Measurements from ENCODE around the gene GEMIN8.
A peak's percentile ranks its signal among the peaks of the same experiment; 100 is the strongest.

Gene GEMIN8

DNA sequence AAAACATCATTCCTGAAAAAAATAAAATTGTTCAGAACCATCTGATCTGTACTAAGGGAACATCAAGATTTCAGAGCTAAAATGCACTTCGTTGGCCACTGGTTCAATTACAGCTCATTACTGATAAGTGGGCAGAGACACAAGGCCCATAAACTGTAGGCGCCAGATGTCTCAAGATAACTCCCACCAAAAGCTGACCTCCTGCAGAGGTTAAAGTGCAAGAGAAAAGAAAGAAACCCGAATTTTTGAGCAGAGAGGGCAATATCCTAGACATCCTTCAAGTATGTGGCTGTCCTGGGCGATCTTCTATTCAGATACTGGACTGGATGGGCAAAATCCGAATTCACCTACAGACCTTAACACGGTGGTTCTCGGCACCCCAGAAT is 660 bp downstream of the GEMIN8 start:
- H3K27ac Mint-ChIP-seq: peak overlapping the region; percentile 97
- peak overlapping the region; percentile 88 for H3K4me3 Mint-ChIP-seq
- peaks cover 23% of the 10 kb centered on the region for H3K4me1 Mint-ChIP-seq
- peaks cover 16% of the 10 kb centered on the region for H3K36me3 Mint-ChIP-seq
- ATAC-seq (no peak), DNase-seq (ENCODE audit: low spot score in 2 of 2) (no peak)
- no peaks in the 10 kb centered on the region for H3K9me3 Mint-ChIP-seq

DNA sequence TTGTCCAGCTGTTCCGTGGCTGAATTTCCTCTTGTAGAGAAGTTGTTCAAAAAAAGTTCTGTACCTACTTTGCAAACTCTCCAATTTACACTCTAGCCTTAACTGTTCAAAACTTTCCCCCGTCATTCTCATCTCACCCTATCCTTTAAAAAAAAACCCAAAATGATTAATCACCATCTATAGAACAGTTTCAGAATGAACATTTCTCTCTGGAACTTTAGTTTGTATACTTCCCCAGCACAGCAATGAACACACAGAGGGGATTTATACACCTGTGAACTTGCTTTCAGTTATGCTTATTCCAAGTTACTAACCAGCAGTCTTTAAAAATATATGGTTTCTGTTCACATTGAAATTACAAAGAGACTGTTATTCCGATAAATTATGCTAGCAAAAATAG is 1.2 kb downstream of the GEMIN8 start:
- H3K9me3 Mint-ChIP-seq: no peaks in the 10 kb centered on the region
- peak overlapping the region; percentile 97 for H3K27ac Mint-ChIP-seq
- peak overlapping the region; percentile 88 for H3K4me3 Mint-ChIP-seq
- H3K4me1 Mint-ChIP-seq: peaks cover 23% of the 10 kb centered on the region
- DNase-seq (ENCODE audit: low spot score in 2 of 2) (no peak), ATAC-seq (peak; percentile 59)
- peaks cover 16% of the 10 kb centered on the region for H3K36me3 Mint-ChIP-seq

GRCh38 chrX:14027511-14028019 is 2.1 kb downstream of the GEMIN8 start:
- peaks cover 23% of the 10 kb centered on the region for H3K4me1 Mint-ChIP-seq
- H3K4me3 Mint-ChIP-seq: peak overlapping the region; percentile 88
- H3K9me3 Mint-ChIP-seq: no peaks in the 10 kb centered on the region
- ATAC-seq (peak; percentile 73), DNase-seq (ENCODE audit: low spot score in 2 of 2) (no peak)
- H3K27ac Mint-ChIP-seq: peak overlapping the region; percentile 97
- H3K36me3 Mint-ChIP-seq: peaks cover 16% of the 10 kb centered on the region

DNA sequence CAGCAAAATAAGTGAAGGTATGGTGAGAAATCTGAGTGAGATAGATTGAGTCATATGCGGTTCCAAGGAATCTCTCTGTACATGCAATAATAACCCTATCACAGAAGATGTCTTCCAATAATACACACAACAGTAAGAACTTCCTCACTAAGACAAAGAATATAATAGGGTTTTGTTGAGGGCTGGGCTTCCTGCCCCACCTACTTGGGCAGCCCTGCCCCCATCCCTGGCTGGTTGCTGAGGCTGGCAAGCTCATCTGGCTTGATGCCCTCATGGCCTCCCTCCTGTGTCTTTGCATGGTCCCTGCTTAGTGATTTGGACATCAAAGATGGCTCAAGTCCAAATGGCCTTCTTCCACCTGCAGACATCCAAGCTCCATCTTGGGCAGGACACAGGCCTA is 2.7 kb downstream of the GEMIN8 start:
- Mint-ChIP-seq H3K27ac (no peak overlapping the region), H3K4me1 (peaks cover 23% of the 10 kb centered on the region), H3K4me3 (no peak overlapping the region), H3K9me3 (no peaks in the 10 kb centered on the region), H3K36me3 (peaks cover 16% of the 10 kb centered on the region)
- no peak for DNase-seq (ENCODE audit: low spot score in 2 of 2)
- ATAC-seq: no peak

GRCh38 chrX:14026121-14026520 is 3.6 kb downstream of the GEMIN8 start:
- Mint-ChIP-seq H3K4me3 (no peak overlapping the region), H3K9me3 (no peaks in the 10 kb centered on the region), H3K27ac (no peak overlapping the region), H3K36me3 (peaks cover 16% of the 10 kb centered on the region), H3K4me1 (peaks cover 23% of the 10 kb centered on the region)
- ATAC-seq (no peak), DNase-seq (ENCODE audit: low spot score in 2 of 2) (no peak)

DNA sequence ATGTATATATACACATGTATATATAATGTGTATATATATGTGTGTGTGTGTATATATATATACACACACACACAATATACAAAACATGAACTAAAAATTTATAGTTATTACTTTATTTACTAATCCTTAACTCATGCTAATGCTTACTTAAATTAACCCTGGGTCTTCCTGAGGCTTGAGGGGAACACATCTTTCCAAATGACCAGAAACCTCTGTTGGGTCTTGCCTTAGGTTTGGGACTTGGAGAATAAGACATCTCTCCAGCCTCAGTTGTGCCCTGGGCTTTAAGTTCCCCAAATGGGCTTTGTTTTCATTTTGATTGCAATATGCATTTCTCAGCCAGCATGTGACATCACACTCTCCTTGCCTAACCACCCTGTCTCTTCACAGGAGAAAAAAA is 7.7 kb downstream of the GEMIN8 start:
- H3K27ac Mint-ChIP-seq: no peak overlapping the region
- no peak for ATAC-seq
- H3K9me3 Mint-ChIP-seq: no peaks in the 10 kb centered on the region

DNA sequence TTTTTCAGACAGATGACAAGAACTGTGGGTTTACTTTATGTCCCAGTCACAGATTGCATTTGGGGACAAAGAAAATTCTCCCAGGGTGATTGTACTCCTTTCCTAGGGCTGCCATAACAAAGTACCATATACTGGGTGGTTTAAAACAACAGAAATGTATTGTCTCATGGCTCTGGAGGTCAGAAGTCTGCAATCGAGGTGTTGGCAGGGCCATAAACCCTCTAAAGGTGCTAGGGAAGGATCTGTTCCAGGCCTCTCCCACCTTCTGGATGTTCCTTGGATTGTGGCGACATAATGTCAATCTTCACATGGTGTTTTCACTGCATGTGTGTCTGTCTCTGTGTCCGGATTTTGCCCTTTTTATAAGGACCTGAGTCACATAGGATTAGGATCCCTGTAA is 12.3 kb downstream of the GEMIN8 start:
- Mint-ChIP-seq H3K4me1 (peaks cover 9% of the 10 kb centered on the region), H3K9me3 (no peaks in the 10 kb centered on the region), H3K27ac (no peak overlapping the region), H3K4me3 (no peak overlapping the region), H3K36me3 (peaks cover 22% of the 10 kb centered on the region)
- no peak for ATAC-seq
- DNase-seq (ENCODE audit: low spot score in 2 of 2): no peak

More for the DNA sequence above, 7.7 kb downstream of the GEMIN8 start:
- H3K36me3 Mint-ChIP-seq: peaks cover 17% of the 10 kb centered on the region
- DNase-seq (ENCODE audit: low spot score in 2 of 2): no peak
- no peak overlapping the region for H3K4me3 Mint-ChIP-seq
- H3K4me1 Mint-ChIP-seq: peaks cover 5% of the 10 kb centered on the region

GRCh38 chrX:14015941-14016340 is 13.8 kb downstream of the GEMIN8 start:
- no peak for DNase-seq (ENCODE audit: low spot score in 2 of 2)
- H3K27ac Mint-ChIP-seq: no peak overlapping the region
- no peaks in the 10 kb centered on the region for H3K9me3 Mint-ChIP-seq
- H3K36me3 Mint-ChIP-seq: peaks cover 22% of the 10 kb centered on the region
- no peak overlapping the region for H3K4me3 Mint-ChIP-seq
- peaks cover 9% of the 10 kb centered on the region for H3K4me1 Mint-ChIP-seq
- ATAC-seq: no peak

DNA sequence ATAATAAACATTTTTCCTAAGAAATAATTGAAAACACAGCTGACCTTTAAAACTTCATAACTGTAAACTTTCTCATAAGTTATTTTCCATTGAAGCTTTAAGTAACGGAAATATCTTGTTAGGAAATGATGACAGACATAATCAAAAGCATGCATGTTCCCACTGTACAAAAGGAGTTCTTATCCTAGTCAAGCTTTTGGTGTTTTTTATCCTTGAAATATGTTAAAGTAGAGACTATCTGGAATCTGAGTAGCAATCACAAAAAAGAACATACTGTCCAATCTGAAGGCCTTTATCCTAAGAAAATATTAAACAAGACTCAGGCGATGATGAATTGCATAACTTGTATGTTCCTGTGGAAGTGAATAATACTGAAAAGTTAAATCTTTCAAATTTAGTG is 14.4 kb downstream of the GEMIN8 start:
- Mint-ChIP-seq H3K27ac (no peak overlapping the region), H3K4me3 (no peak overlapping the region), H3K4me1 (peaks cover 9% of the 10 kb centered on the region), H3K9me3 (no peaks in the 10 kb centered on the region), H3K36me3 (peaks cover 22% of the 10 kb centered on the region)
- ATAC-seq: no peak
- no peak for DNase-seq (ENCODE audit: low spot score in 2 of 2)

DNA sequence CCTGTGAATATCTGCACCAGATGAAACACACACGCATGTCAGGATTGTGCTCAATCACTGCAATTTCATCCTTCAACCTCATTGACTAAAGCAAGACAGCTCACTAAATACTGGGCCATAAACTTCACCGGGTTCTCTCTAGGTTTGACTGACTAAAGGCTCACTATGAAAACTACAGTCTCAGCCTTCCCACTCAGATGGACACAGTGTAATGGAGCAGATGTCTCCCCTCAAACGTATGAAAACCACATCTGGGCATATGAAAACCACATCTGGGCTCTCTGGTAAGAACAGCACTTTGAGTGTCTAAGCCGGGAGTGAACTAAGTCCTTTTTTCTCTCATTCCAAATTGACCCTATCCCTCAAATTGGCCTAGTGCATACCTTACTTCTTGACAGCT is 15.2 kb downstream of the GEMIN8 start:
- Mint-ChIP-seq H3K4me3 (no peak overlapping the region), H3K27ac (no peak overlapping the region), H3K9me3 (no peaks in the 10 kb centered on the region), H3K36me3 (peaks cover 22% of the 10 kb centered on the region), H3K4me1 (peaks cover 9% of the 10 kb centered on the region)
- ATAC-seq: peak; percentile 26
- DNase-seq (ENCODE audit: low spot score in 2 of 2): no peak

DNA sequence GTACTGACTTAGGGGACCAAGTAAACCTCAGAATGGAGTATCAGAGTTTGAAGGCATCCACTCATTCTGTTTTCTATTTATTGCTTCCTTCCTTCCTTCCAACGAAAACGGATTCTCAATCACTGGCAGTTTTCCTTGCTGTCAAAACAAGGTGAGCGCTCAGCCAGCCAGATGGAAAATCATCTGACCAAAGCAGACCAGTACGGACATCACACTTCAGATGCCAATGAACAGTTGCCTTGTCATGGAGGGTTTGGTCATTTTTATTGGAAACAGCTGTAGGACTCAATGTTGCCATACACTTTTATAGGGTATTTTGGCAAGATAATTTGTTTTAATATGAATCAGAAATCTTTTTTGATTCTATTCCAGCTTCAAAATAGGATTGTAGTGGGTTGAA is 16.6 kb downstream of the GEMIN8 start:
- H3K9me3 Mint-ChIP-seq: no peaks in the 10 kb centered on the region
- ATAC-seq (no peak), DNase-seq (ENCODE audit: low spot score in 2 of 2) (no peak)
- H3K4me3 Mint-ChIP-seq: no peak overlapping the region
- H3K27ac Mint-ChIP-seq: no peak overlapping the region
- H3K36me3 Mint-ChIP-seq: peaks cover 15% of the 10 kb centered on the region
- H3K4me1 Mint-ChIP-seq: peaks cover 9% of the 10 kb centered on the region

DNA sequence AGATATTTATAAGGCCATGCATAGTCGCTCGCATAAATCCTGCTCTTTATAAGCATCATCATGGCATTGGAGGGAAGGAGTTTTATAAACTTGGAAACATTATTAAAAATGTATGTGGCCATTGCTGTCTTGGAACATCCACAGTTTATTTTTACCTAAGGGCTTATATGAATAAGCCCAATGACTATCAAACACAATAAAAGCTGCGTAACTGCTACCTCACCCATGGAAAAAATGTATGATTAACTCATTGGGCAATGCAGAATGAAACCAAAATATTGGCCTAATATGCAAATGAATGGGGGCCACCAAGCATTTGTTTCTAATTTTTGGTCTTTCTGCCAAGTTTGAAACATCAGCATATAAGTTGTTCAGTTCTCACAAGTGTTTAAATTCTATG is 19.1 kb downstream of the GEMIN8 start:
- no peak overlapping the region for H3K4me3 Mint-ChIP-seq
- no peaks in the 10 kb centered on the region for H3K9me3 Mint-ChIP-seq
- H3K27ac Mint-ChIP-seq: no peak overlapping the region
- H3K4me1 Mint-ChIP-seq: peaks cover 9% of the 10 kb centered on the region
- ATAC-seq (no peak), DNase-seq (ENCODE audit: low spot score in 2 of 2) (no peak)
- H3K36me3 Mint-ChIP-seq: peaks cover 12% of the 10 kb centered on the region

DNA sequence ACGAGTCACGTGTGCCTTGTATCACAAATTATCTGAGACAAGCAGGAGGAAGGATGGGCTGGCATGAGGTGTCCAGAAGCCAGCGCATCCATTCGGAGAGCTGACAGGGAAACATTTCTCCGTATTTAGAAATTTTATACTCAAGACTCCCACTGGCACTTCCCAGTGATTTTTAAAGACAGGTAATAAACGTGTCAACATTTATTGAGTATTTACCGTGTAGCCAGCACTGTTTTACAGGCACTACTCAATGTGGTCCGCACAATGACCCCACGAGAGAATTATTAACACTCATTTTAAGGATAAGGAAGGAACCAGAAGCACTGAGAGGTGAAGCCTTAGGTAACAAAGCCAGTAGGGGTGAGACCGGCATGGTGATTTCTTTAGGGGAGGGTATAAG is 23.2 kb downstream of the GEMIN8 start:
- no peak overlapping the region for H3K4me3 Mint-ChIP-seq
- no peak for ATAC-seq
- DNase-seq (ENCODE audit: low spot score in 2 of 2): no peak
- H3K4me1 Mint-ChIP-seq: no peaks in the 10 kb centered on the region
- no peak overlapping the region for H3K27ac Mint-ChIP-seq
- peaks cover 7% of the 10 kb centered on the region for H3K36me3 Mint-ChIP-seq
- no peaks in the 10 kb centered on the region for H3K9me3 Mint-ChIP-seq

- peaks cover 7% of the 10 kb centered on the region for H3K36me3 Mint-ChIP-seq
- ATAC-seq (peak; percentile 59), DNase-seq (ENCODE audit: low spot score in 2 of 2) (no peak)
- no peak overlapping the region for H3K27ac Mint-ChIP-seq
- H3K4me3 Mint-ChIP-seq: no peak overlapping the region
- H3K4me1 Mint-ChIP-seq: no peaks in the 10 kb centered on the region
- H3K9me3 Mint-ChIP-seq: no peaks in the 10 kb centered on the region
These were observed 25.7 kb downstream of the GEMIN8 start for GRCh38 chrX:14003876-14004425.

DNA sequence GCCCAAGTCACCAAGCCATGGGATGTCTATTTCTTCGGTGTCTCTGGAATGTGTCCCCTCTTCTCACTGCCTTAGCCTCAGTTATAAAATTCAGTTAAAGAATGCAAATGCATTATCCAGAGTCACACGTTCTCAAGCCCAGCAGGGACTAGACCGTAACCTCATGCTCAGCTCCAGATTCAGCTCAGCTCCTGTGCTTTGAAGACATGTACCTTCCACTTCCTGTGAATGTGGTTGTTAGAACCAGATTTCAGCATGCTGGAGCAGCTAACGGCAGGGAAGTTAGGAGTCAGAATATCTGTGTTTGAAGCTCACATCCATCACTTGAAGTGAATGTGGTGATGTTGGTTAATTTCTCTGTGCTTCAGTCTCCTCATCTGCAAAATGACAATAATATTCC is 26.7 kb downstream of the GEMIN8 start:
- no peak overlapping the region for H3K4me3 Mint-ChIP-seq
- H3K4me1 Mint-ChIP-seq: no peaks in the 10 kb centered on the region
- no peak overlapping the region for H3K27ac Mint-ChIP-seq
- H3K9me3 Mint-ChIP-seq: no peaks in the 10 kb centered on the region
- H3K36me3 Mint-ChIP-seq: no peaks in the 10 kb centered on the region
- ATAC-seq (no peak), DNase-seq (ENCODE audit: low spot score in 2 of 2) (no peak)

- DNase-seq (ENCODE audit: low spot score in 2 of 2): no peak
- no peak for ATAC-seq
- Mint-ChIP-seq H3K4me1 (no peaks in the 10 kb centered on the region), H3K4me3 (no peak overlapping the region), H3K27ac (no peak overlapping the region), H3K9me3 (no peaks in the 10 kb centered on the region), H3K36me3 (no peaks in the 10 kb centered on the region)
These were observed 33.0 kb downstream of the GEMIN8 start for GRCh38 chrX:13996650-13997049.
